Endodermal cell (in vitro differentiated cells): ENCODE measurements around the gene KIF1B. TPM values are rescaled to one million over a fixed set of nuclear protein-coding genes. Genes with fewer than 3 reads are reported as not detected.

Experiments
- DNase-seq: peaks from one replicate; pipeline ENCODE4 v3.0.0-alpha.2; 2017
- H3K27ac ChIP-seq: 2 replicates; pipeline ENCODE4 v1.5.1; 2013; ENCODE audit warnings: mild to moderate bottlenecking, low read depth, low read length, moderate library complexity
- H3K27me3 ChIP-seq: 2 replicates; pipeline ENCODE4 v1.6.1; 2013; ENCODE audit warnings: mild to moderate bottlenecking, low read length, moderate library complexity; ENCODE audit not compliant: insufficient read depth, control insufficient read depth, poor library complexity, severe bottlenecking
- H3K36me3 ChIP-seq: 2 replicates; pipeline ENCODE4 v1.7.0; 2013; ENCODE audit warnings: mild to moderate bottlenecking, low read length, moderate library complexity; ENCODE audit not compliant: control insufficient read depth, insufficient read depth
- H3K4me1 ChIP-seq: one replicate; pipeline ENCODE4 v1.7.0; 2013; ENCODE audit warnings: low read length; ENCODE audit not compliant: control insufficient read depth, insufficient read depth
- H3K4me3 ChIP-seq: 2 replicates; pipeline ENCODE4 v1.5.1; 2013; ENCODE audit warnings: mild to moderate bottlenecking, low read length, moderate library complexity
- H3K9ac ChIP-seq: 2 replicates; pipeline ENCODE4 v1.6.1; 2013; ENCODE audit warnings: mild to moderate bottlenecking, low read length, moderate library complexity; ENCODE audit not compliant: poor library complexity, severe bottlenecking; ENCODE audit errors: extremely low read depth
- H3K9me3 ChIP-seq: 2 replicates; pipeline ENCODE4 v1.6.1; 2013; ENCODE audit warnings: mild to moderate bottlenecking, low read length, moderate library complexity; ENCODE audit not compliant: control insufficient read depth
- H3K27ac Mint-ChIP-seq: 2 replicates; pipeline ENCODE4 v1.8.0; 2020; ENCODE audit warnings: mixed read lengths
- H3K27me3 Mint-ChIP-seq: 2 replicates; pipeline ENCODE4 v1.8.0; 2021; ENCODE audit warnings: mild to moderate bottlenecking, mixed read lengths; ENCODE audit not compliant: insufficient read depth
- H3K36me3 Mint-ChIP-seq: 2 replicates; pipeline ENCODE4 v1.8.0; 2020; ENCODE audit warnings: low read depth, mixed read lengths
- H3K4me1 Mint-ChIP-seq: 2 replicates; pipeline ENCODE4 v1.8.0; 2020; ENCODE audit warnings: mixed read lengths
- H3K4me3 Mint-ChIP-seq: 2 replicates; pipeline ENCODE4 v1.8.0; 2020; ENCODE audit warnings: mild to moderate bottlenecking, moderate library complexity, mixed read lengths
- H3K9me3 Mint-ChIP-seq: 2 replicates; pipeline ENCODE4 v1.8.0; 2020; ENCODE audit warnings: mild to moderate bottlenecking, mixed read lengths
- WGBS, 2 experiments: methylation state at CpG; one replicate each; pipeline versions ENCODE4 v1.1.5 to v1.1.7; 2013; ENCODE audit warnings: missing lambda C conversion rate in 2 of 2, mixed read lengths in 1 of 2; ENCODE audit not compliant: insufficient coverage in 1 of 2, insufficient read length in 1 of 2; 5-methylcytosine and 5-hydroxymethylcytosine counted together
- total RNA-seq, 2 donors: library from RNA; stranded (reverse); fragmentation: NEBNext Ultra II Directional in 1 of 2; extraction: Animal tissue kit (Norgen Biotek cat#: 25700) in 1 of 2; gene quantifications; 2 replicates in 1 of 2; 3 replicates in 1 of 2; pipeline ENCODE4 v1.2.1, GENCODE V29; 2021
- TF ChIP-seq, protein P1 (sequence below): fragments of 200-600 bp; sonication (generic); conservative IDR thresholded peaks from 2 replicates; pipeline ENCODE4 v1.5.0; 2021; ENCODE audit warnings: antibody characterized with exemption, mild to moderate bottlenecking

Gene KIF1B
- total RNA-seq, 2 donors from 2014 or later = 71.5 to 74.2 TPM

DNA sequence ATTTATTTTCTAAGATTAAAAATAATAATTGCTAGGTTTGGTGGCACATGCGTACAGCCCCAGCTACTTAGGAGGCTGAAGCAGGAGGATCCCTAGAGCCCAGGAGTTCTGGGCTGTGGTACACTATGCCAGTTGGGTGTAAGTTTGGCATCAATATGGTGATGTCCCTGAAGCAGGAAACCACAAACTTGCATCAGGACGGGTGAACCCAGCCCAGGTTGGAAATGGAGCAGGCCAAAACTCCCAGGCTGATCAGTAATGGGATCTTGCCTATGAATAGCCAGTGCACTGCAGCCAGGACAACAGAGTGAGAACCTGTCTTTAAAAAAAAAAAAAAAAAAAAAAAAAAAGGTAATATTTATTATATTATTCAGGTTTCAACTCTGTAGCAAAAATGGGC, 96.1 kb downstream of the KIF1B start:
- peaks cover 73% of the 10 kb centered on the region for H3K36me3 ChIP-seq
- WGBS, 2 experiments = 88% methylated on average over 2 of the region's 2 CpGs; no CpG with 5 or more reads in 1 of the 2 experiments
- no peaks in the 10 kb centered on the region for H3K27me3 ChIP-seq
- no peak overlapping the region for H3K9ac ChIP-seq
- peaks cover 34% of the 10 kb centered on the region for H3K36me3 Mint-ChIP-seq
- no peaks in the 10 kb centered on the region for H3K9me3 Mint-ChIP-seq
- TF ChIP-seq, protein P1, sequence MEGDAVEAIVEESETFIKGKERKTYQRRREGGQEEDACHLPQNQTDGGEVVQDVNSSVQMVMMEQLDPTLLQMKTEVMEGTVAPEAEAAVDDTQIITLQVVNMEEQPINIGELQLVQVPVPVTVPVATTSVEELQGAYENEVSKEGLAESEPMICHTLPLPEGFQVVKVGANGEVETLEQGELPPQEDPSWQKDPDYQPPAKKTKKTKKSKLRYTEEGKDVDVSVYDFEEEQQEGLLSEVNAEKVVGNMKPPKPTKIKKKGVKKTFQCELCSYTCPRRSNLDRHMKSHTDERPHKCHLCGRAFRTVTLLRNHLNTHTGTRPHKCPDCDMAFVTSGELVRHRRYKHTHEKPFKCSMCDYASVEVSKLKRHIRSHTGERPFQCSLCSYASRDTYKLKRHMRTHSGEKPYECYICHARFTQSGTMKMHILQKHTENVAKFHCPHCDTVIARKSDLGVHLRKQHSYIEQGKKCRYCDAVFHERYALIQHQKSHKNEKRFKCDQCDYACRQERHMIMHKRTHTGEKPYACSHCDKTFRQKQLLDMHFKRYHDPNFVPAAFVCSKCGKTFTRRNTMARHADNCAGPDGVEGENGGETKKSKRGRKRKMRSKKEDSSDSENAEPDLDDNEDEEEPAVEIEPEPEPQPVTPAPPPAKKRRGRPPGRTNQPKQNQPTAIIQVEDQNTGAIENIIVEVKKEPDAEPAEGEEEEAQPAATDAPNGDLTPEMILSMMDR = no peak
- H3K27ac Mint-ChIP-seq = no peak overlapping the region
- no peaks in the 10 kb centered on the region for H3K9me3 ChIP-seq
- H3K27ac ChIP-seq = no peak overlapping the region
- no peak overlapping the region for H3K4me3 ChIP-seq
- no peaks in the 10 kb centered on the region for H3K27me3 Mint-ChIP-seq
- no peak overlapping the region for H3K4me3 Mint-ChIP-seq
- no peaks in the 10 kb centered on the region for H3K4me1 ChIP-seq
- peaks cover 3% of the 10 kb centered on the region for H3K4me1 Mint-ChIP-seq
- DNase-seq = no peak

GRCh38 chr1:10308001-10308400, 97.6 kb downstream of the KIF1B start:
- Histone ChIP-seq H3K36me3 (peaks cover 63% of the 10 kb centered on the region), H3K4me3 (no peak overlapping the region), H3K9ac (no peak overlapping the region), H3K9me3 (no peaks in the 10 kb centered on the region), H3K27me3 (no peaks in the 10 kb centered on the region), H3K27ac (no peak overlapping the region), H3K4me1 (no peaks in the 10 kb centered on the region)
- DNase-seq = no peak
- no peak overlapping the region for H3K4me3 Mint-ChIP-seq
- no peaks in the 10 kb centered on the region for H3K9me3 Mint-ChIP-seq
- H3K27ac Mint-ChIP-seq = no peak overlapping the region
- H3K27me3 Mint-ChIP-seq = no peaks in the 10 kb centered on the region
- TF ChIP-seq, protein P1 = no peak
- peaks cover 40% of the 10 kb centered on the region for H3K36me3 Mint-ChIP-seq
- 86 to 89% methylated on average over 3 of the region's 3 CpGs for WGBS, 2 experiments
- no peaks in the 10 kb centered on the region for H3K4me1 Mint-ChIP-seq

GRCh38 chr1:10309243-10310011, 99.1 kb downstream of the KIF1B start:
- Histone ChIP-seq H3K27me3 (no peaks in the 10 kb centered on the region), H3K36me3 (peaks cover 49% of the 10 kb centered on the region), H3K9ac (no peak overlapping the region), H3K9me3 (no peaks in the 10 kb centered on the region), H3K4me3 (no peak overlapping the region), H3K27ac (no peak overlapping the region), H3K4me1 (no peaks in the 10 kb centered on the region)
- TF ChIP-seq, protein P1 = no peak
- Mint-ChIP-seq H3K36me3 (peaks cover 26% of the 10 kb centered on the region), H3K9me3 (no peaks in the 10 kb centered on the region), H3K4me1 (no peaks in the 10 kb centered on the region), H3K27ac (peak overlapping the region; percentile 8), H3K27me3 (no peaks in the 10 kb centered on the region), H3K4me3 (no peak overlapping the region)
- DNase-seq = no peak
- WGBS, 2 experiments = 92 to 98% methylated on average over 3 to 6 of the region's 6 CpGs
